ENCODE data around the gene MYO1H.

GRCh38 chr12:109497675-109498074 lies 150.0 kb downstream of the MYO1H start:
- TF ChIP-seq CTCF (IDR thresholded peaks at IDR 0.05; ENCODE audit: low read depth, low read length) (no peak), EZH2phosphoT487 (IDR thresholded peaks at IDR 0.05; ENCODE audit: low read depth) (no peak)

Measured in OCI-LY3 (cell line).